GM12878 (cell line): ENCODE data around the gene NIPSNAP3A.

Experiments used
- CTCF ChIP-seq, 3 experiments: IDR thresholded peaks in 2 of 3; conservative IDR thresholded peaks in 1 of 3; 2 replicates each; pipeline ENCODE4 v1.5.1; 2011; ENCODE audit warnings: low read depth in 3 of 3, low read length in 3 of 3, mild to moderate bottlenecking in 3 of 3, control low read depth in 2 of 3, moderate library complexity in 2 of 3, inconsistent platforms in 1 of 3, mixed read lengths in 1 of 3; ENCODE audit not compliant: control insufficient read depth in 2 of 3, insufficient read depth in 1 of 3; ENCODE audit errors: extremely low read depth in 1 of 3
- FOXM1 ChIP-seq: IDR thresholded peaks from 2 replicates; pipeline ENCODE4 v1.6.1; 2012; ENCODE audit warnings: low read depth, mild to moderate bottlenecking, inconsistent platforms, low read length, moderate library complexity
- MEF2B ChIP-seq: fragments of 450-650 bp; IDR thresholded peaks from 2 replicates; pipeline ENCODE4 v1.6.1; 2018; ENCODE audit warnings: mild to moderate bottlenecking, moderate library complexity; ENCODE audit not compliant: partially characterized antibody, poor library complexity, severe bottlenecking
- MXI1 ChIP-seq: fragments of 150-350 bp; IDR thresholded peaks from 2 replicates; pipeline ENCODE4 v1.6.1; 2011; ENCODE audit warnings: low read depth, mild to moderate bottlenecking, inconsistent platforms, low read length, improper control_type of control experiment
- POLR2A ChIP-seq: IDR thresholded peaks from 2 replicates; pipeline ENCODE4 v1.6.1; 2011; ENCODE audit warnings: low read depth, mild to moderate bottlenecking, low read length
- RFX5 ChIP-seq: IDR thresholded peaks from 2 replicates; pipeline ENCODE4 v1.6.1; 2011; ENCODE audit warnings: low read depth, low read length, improper control_type of control experiment
- SIN3A ChIP-seq: IDR thresholded peaks from 2 replicates; pipeline ENCODE4 v1.6.1; 2012; ENCODE audit warnings: low read depth, low read length, improper control_type of control experiment
- SREBF1 ChIP-seq: IDR thresholded peaks from 2 replicates; pipeline ENCODE4 v1.6.1; 2012; ENCODE audit warnings: mild to moderate bottlenecking, low read length
- ZZZ3 ChIP-seq: IDR thresholded peaks from 2 replicates; pipeline ENCODE4 v1.6.1; 2011; ENCODE audit warnings: low read depth; ENCODE audit not compliant: control insufficient read depth, insufficient read length
- TF ChIP-seq, protein P1 (sequence below): IDR thresholded peaks from 2 replicates; pipeline ENCODE4 v1.6.1; 2011; ENCODE audit warnings: low read depth, low read length, improper control_type of control experiment, borderline replicate concordance
- TF ChIP-seq, protein P2 (sequence below): fragments of 450-650 bp; IDR thresholded peaks from 2 replicates; pipeline ENCODE4 v1.6.1; 2014; ENCODE audit warnings: mild to moderate bottlenecking

GRCh38 chr9:104788251-104788650 is 40.8 kb downstream of the NIPSNAP3A start:
- TF ChIP-seq MEF2B = no peak
- no peak for TF ChIP-seq SREBF1
- TF ChIP-seq CTCF (IDR thresholded peaks at IDR 0.05 in 2 of 3, conservative IDR thresholded peaks at IDR 0.05 in 1 of 3; ENCODE audit: control insufficient read depth in 2 of 3, extremely low read depth in 1 of 3, insufficient read depth in 1 of 3, low read depth in 3 of 3, low read length in 3 of 3) = no peak
- TF ChIP-seq, protein P1, sequence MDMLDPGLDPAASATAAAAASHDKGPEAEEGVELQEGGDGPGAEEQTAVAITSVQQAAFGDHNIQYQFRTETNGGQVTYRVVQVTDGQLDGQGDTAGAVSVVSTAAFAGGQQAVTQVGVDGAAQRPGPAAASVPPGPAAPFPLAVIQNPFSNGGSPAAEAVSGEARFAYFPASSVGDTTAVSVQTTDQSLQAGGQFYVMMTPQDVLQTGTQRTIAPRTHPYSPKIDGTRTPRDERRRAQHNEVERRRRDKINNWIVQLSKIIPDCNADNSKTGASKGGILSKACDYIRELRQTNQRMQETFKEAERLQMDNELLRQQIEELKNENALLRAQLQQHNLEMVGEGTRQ = no peak
- TF ChIP-seq, protein P2, sequence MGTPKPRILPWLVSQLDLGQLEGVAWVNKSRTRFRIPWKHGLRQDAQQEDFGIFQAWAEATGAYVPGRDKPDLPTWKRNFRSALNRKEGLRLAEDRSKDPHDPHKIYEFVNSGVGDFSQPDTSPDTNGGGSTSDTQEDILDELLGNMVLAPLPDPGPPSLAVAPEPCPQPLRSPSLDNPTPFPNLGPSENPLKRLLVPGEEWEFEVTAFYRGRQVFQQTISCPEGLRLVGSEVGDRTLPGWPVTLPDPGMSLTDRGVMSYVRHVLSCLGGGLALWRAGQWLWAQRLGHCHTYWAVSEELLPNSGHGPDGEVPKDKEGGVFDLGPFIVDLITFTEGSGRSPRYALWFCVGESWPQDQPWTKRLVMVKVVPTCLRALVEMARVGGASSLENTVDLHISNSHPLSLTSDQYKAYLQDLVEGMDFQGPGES = no peak
- no peak for TF ChIP-seq SIN3A
- no peak for TF ChIP-seq ZZZ3
- TF ChIP-seq FOXM1 = no peak
- no peak for TF ChIP-seq POLR2A
- TF ChIP-seq RFX5 = no peak
- TF ChIP-seq MXI1 = no peak
